Measurements from ENCODE around the gene ZNF821. TPM values are rescaled to one million over a fixed set of nuclear protein-coding genes. Genes with fewer than 3 reads are reported as not detected.
A peak's percentile ranks its signal among the peaks of the same experiment; 100 is the strongest.
"Not testable (repeated sequence)": the region's sequence is repeated elsewhere in the genome, so short reads cannot be mapped to it uniquely, and the experiment has no call there.

Gene ZNF821
- total RNA-seq, 1 donor from 2014 or later: 36.7 TPM

DNA sequence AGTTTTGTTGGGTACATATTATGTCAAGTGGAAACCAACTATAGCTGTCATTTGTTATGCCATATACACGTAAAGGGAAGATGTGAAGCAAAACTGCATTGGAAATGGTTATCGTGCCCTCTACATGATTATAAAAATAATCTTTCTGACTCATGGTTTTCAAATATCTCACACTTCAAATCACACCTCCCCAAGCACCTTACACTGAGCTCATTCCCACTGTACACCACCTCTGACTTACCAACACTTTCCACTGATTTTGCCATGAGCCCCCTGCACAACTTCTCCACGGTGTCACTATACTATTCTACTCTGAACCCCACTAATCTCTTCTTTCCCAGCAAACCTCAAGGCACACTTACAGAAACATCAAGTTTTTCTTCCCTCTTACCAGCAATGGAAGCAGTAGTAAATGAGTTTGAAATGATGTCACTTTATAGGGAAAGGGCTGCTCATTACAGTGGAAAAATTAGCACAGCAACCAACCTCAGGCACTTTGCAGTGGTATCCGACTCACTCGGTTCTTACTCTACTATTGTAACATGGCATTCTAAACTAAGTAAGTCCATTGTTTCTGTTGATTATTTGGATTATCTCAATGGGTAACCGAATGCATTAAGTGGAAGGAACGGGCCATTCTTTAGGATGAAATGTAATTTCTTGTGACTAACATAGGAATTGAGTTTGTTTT lies 18.7 kb downstream of the ZNF821 start:
- DNase-seq (ENCODE audit: low spot score in 2 of 2) (no peak), FAIRE-seq (no peak)

DNA sequence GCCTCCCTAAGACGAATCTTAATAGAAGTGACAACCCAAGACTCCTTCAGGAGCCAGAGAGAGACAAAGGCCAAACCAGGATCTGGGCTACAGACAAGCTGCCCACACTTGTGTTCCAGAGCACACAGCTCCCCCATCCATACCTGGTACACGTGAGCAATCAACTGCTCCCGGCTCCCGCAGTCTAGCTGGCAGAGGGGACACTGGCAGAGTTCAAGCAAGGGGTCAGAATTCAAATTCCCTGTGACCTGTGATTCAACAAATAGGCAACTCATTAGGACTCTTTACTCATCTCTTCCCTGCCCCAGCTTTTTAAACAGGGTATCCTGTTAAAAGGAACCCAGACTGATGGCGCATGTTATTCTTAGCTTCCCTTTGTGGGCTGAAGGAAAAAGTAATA lies 20.0 kb downstream of the ZNF821 start:
- no peak for FAIRE-seq
- DNase-seq (ENCODE audit: low spot score in 2 of 2): no peak

DNA sequence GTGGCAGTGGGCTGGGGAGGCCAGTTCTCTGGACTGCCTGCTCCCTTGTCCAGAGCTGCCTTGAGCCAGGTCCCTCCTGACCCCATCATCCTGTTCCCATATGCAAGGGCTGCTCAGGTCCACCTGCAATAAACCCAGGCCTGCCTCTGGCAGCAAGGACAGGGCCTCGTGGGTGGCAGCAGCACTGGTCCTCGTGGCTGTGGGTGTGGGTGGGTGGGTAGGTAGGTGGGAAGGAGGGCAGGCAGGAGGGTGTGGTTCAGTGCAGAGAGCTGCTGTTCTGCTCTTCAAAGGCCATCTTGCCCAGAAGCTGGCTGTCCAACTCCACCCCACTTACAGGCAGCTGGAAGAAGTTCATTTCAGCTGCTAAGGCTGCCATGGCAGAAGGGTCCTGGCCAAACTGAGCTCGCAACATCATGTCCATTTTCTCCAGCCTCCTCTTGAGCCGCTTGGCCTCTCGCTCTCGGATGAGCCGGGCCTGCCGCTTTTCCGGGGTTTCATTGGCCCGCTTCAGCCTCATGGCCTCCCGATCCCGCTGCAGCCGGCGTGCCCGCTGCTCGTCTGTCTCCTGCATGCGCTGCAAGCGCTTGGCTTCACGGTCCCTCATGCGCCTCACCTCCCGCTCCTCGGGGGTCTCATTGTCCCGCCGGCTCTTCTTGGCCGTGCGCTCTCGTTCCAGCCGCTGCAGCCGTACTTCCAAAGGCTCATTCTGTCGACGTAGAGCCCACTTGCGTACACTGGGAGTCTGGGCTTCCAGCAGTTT lies 24.0 kb downstream of the ZNF821 start:
- FAIRE-seq (no peak), DNase-seq (ENCODE audit: low spot score in 2 of 2) (no peak)

DNA sequence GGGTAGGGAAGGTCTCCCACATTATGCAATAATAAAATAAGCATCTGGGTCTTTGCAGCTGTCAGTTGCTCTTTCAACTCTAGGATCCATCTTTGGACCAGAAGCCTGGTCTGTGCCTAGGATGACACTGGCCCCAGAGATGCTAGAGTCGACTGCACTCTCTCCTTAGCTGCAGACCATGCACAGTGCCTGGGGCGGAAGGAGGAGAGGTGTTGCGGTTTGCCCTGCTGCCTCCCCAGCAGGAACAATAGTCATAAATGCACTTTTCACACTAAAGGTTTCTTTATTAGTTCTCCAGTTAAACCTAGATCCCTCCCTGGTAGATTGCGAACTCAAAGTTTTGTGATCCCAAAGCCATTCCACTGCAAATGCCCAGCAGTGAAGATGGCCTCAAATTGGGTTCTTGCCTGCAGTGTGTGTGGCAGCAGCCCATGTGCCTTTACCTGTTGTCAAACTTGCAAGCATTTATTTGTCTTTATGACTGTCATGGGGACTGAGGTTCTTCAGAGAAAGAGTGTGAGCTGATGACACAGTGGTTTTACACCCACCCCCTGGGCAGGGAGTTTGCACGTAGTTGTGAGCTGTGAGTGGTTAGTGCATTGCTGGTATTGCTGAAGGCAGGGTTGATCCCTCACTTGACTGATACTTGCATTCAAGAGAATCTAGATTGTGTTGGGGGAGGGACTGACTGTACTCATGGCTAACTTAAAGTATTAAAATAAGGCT lies 27.9 kb downstream of the ZNF821 start:
- DNase-seq (ENCODE audit: low spot score in 2 of 2): no peak
- FAIRE-seq: no peak

DNA sequence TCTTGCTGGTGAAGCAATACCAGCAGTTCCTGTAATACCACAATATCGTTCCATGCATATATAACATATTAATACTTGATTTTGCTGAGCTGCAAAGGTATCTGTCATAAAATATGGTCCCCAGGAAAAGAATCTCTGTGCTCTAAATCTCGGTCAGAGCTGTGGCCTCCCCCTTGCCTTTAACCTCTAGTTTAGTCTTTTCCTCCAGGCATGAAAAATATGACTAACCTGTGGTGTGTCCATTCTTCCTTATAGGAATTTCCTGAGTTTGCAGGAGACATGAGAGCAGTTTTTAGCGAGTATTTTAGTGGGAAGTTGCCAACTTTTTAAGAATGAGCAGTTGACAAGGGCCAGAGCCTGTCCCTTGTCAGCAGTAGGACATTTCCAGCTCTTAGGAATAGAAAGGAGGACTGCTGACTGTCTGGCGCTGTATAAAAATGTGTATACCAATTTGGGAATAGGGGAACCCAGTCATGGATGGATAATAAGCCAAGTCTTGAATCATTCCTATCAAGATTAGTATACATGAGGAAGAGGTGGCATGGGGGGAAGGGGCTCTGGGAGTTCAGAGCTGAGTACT lies 29.5 kb downstream of the ZNF821 start:
- FAIRE-seq: no peak
- DNase-seq (ENCODE audit: low spot score in 2 of 2): no peak

DNA sequence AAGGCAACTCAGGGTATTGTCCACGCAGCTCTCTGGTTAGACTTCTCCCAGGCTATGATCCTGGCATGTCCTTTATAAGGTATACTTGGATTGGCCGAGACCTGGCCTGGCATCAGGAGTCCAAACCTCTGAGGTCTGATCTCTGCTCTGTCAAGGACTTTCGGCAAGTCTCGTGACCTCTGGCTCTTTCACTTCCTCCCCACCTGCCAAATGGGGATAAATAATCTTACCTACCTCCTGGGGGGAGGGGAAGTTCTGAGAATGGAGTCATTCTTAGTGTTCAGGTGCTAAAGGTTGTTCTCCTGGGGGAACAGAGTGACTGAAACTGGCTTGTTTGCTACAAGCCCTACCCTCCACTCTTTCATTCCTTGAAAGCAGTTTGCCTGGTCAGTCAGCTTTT lies 30.6 kb downstream of the ZNF821 start:
- FAIRE-seq: no peak
- DNase-seq (ENCODE audit: low spot score in 2 of 2): no peak

DNA sequence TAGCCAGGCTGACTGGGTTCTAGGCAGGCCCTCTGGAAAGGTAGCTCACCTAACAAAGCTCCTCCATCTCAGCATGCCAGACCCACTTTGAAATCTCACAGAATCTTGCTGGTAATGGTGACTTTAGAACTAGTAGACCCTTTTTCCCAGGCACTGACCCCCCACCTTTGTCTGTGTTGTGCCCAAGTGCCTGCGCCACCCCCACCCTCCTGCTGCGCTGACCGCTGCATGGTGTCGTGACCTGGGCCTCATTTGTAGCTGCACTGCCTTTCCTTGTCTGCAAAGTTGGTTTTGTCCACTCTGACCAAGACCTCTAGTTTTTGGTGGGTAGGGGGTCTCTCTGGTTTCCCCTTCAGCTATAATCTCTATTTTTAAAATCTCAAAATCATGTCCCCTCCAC lies 31.4 kb downstream of the ZNF821 start:
- no peak for DNase-seq (ENCODE audit: low spot score in 2 of 2)
- no peak for FAIRE-seq

DNA sequence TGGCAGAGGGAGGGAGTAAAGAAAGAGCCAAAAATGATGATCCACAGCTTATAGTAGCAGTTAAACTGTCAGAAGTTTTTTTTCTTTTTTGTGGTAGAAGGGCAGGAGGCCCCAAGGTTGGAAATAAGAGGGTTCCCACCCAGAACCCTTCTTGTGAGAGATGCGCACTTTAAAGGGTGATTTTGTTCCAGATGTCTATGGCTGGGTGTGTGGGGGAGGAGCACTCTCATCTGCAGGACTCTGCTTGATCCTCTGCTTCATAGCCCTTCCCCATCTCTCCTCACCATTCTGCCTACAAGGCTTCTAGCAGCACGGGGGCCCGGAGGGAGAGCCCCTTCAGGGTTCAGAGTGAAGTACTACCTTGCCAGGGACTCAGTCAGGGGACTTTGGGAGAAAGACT lies 31.8 kb downstream of the ZNF821 start:
- DNase-seq (ENCODE audit: low spot score in 2 of 2): no peak
- FAIRE-seq: no peak

DNA sequence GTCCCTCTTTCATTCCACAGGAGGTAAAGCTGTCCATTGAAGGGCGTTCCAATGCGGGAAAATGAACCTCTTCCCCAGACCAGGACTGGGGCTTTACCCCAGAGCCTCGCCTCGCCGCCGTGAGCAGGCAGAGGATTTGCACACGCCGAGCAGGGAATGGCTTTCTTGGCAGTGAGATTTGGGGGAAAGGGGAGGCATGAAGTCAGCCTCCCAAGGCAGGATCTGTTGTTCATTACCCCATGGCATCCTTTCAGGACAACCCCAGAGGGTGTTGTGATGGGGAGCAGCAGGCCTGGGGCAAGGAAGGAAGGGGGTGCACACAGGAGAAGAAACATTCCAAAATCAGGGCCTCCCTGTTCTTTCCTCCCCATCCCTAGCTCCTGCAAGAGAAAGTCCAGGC lies 32.2 kb downstream of the ZNF821 start:
- DNase-seq (ENCODE audit: low spot score in 2 of 2): no peak
- FAIRE-seq: no peak

DNA sequence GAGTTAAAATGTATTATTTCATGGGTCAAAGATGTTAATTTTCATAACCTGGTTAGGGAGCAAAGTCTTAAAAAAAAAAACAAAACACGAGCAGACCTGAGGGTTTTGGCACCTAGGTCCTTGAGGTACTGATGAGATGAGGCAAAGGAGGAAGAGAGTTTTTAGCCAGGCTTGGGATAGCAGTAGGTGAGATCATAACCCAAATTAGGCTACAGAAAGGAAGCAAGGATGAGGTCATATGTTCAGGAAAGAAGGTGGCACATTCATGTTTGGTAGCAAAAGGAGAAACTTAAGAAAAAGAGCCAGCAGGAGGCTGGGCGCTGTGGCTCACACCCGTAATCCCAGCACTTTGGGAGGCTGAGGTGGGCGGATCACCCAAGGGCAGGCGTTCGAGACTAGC lies 35.4 kb downstream of the ZNF821 start:
- DNase-seq (ENCODE audit: low spot score in 2 of 2) (no peak), FAIRE-seq (no peak)

DNA sequence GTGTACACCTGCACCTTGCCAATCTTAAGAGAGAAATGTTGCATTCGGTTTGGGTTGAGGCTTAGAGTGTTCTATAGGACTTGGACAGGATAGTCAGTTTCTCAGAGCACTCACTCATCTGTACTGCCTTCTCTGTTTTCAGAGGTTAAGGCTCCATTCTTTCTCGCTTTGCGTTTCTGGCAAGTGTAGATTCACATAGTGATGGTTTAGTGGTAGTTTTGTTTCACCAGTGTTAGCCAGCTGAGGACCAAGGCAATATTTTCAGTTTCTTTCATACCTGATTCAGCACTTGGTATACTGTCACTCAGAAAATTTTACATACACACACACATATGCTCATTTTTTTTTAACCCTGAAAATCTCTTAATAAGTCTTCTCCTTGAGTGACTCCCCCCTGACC lies 36.9 kb downstream of the ZNF821 start:
- DNase-seq (ENCODE audit: low spot score in 2 of 2) (no peak), FAIRE-seq (no peak)

DNA sequence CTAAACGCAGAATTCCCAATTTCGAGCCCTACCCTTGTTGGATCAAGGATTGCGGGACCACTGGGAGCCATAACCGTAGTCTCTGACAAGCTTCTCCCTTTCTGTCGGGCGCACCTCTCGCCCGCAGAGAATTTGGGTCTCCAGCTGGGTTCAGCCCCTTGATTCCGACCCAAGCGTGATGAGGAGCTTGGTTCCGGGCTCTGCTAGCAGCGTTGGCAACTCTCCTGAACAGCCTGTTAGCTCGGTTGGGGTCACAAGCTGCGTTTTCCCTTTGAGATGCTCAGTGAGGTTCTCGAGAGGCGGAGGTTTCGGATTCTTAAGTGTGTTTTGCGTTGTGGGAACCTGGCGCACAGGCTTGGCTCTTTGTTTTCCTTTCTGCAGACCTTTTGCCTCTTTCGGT lies 37.6 kb downstream of the ZNF821 start:
- no peak for DNase-seq (ENCODE audit: low spot score in 2 of 2)
- FAIRE-seq: no peak

DNA sequence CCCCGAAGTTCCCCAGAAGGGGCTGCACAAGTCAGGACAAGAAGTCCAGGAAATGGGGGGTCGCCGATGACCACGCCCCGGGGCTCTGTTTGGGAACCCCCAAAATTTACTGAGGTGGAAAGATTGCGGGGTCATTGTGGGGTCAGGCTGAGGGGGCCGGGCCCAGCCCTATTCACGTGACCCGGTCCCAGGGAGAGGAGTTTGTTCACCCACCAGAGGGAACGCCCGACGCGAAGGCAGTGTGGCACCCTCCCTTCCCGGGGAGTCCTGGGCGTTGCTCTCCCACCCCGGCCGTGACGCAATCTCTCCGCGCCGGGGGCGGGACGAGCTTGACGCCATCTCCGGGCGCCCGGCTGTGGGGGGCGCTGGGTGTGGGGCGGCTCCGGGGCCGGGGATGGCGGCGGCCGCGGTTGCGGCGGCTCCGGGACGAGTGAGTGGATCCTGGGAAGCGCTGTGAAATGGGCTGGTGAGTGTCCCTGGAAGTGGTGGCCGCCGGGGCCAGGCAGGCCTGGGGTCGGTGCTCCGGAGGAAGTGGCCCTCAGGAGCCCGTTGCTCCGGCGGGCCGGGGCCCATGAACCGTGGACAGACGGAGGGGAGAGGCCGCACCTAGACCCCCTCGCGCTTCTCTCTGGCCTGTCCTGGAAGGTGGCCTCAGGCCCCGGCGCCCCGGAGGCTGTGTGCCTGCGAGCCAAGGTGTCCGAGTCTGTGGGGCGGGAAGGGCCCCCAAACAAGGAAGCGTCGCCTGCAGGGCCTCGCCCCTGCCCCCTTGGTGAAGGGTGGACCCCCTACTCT lies 38.1 kb downstream of the ZNF821 start, which contains the start of gene ATXN1L:
ATXN1L (plus strand) TSS at position 338 of the 792 bp plus-strand sequence. CDS start 3,765 bp downstream, outside the sequence.
- DNase-seq (ENCODE audit: low spot score in 2 of 2) (peak; percentile 97 to 98), FAIRE-seq (no peak)

DNA sequence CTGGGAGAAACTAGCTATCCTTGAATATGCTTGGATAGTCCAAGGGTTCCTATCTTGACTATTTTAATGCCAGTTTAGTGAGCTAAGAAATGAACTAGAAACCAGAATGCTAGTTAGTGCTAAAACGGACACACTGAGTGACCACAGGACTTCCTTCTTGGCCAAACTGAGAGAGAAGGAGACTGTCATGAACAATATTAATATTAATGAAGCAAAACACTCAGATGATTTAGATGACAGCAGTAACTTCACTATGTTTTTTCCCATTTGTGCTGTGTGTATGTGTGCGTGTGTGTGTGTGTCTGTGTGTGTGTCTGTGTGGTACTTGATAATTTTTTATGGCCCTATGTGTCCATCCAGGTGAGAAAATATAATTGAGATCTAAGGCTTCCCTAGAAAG lies 40.4 kb downstream of the ZNF821 start:
- DNase-seq (ENCODE audit: low spot score in 2 of 2): no peak
- no peak for FAIRE-seq

DNA sequence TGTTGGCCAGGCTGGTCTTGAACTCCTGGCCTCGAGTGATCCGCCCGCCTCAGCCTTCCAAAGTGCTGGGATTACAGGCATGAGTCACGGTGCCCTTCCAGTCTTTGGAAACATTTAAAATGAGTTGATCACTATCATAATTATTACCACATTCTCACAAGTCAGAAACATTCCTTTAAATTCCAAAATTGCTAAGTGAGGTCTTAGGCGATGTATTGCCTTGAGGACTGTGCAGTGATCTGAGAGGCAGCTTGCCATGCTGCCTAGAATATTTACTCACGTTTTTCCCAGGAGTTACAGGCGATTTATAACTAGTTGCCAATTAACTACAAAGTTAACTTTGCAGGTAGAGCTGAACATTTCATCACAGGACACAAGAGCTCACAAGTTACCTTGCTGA lies 43.9 kb downstream of the ZNF821 start:
- FAIRE-seq: no peak

DNA sequence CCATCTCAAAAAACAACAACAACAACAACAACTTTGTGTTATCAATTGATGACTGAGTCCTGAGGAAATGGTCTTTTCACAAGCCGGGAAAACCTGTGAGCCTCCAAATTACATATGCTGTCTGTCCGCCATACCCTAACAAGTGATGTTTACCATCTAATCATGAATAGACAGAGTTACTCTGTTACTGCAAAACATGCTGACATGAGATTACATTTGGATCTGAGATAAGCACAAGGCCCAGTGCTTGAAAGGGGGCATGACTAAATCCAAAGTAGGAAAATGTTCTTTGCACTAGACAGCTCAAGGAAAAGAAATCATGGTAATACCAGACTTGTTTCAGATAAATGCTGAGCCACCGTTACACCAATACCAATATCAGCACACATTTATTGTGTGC lies 46.8 kb downstream of the ZNF821 start:
- no peak for FAIRE-seq

More for the DNA sequence above, 43.9 kb downstream of the ZNF821 start:
- no peak for DNase-seq (ENCODE audit: low spot score in 2 of 2)

DNA sequence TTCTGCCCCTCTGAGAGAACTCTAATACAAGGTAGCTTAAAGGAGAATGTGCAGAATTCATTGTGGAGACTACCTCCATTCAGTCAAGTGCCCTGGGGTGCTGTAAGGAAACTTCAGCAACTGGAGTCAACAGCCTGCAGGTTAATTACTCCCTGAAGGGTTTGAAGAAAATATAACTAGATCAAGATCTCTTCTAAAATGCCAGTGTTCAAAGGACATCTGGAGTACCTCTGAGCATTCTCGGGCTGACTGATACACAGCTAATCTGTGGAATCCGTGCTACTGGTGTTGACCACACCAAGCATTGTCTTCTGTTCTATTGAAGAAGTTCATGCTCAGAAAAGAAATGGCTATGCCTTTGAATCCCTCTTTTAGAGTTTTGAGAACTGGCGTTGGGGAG lies 49.7 kb downstream of the ZNF821 start:
- FAIRE-seq: no peak
- DNase-seq (ENCODE audit: low spot score in 2 of 2): no peak

More for the DNA sequence above, 46.8 kb downstream of the ZNF821 start:
- DNase-seq (ENCODE audit: low spot score in 2 of 2): no peak

DNA sequence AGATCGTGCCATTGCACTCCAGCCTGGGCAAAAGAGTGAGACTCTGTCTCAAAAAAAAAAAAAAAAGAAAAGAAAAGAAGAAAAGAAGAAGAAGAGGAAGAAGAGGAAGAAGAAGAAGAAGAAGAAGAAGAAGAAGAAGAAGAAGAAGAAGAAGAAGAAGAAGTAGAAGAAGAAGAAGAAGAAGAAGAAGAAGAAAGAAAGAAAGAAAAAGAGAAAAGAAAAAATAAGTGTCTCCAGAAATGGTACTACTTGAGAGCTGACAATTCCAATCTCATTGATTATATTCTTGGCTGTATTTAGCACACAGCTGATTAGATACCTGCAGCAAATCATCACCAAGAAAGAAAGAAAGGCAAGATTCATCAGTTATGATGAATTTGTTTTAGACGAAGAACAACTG lies 51.9 kb downstream of the ZNF821 start:
- DNase-seq (ENCODE audit: low spot score in 2 of 2); FAIRE-seq: not testable (repeated sequence)

DNA sequence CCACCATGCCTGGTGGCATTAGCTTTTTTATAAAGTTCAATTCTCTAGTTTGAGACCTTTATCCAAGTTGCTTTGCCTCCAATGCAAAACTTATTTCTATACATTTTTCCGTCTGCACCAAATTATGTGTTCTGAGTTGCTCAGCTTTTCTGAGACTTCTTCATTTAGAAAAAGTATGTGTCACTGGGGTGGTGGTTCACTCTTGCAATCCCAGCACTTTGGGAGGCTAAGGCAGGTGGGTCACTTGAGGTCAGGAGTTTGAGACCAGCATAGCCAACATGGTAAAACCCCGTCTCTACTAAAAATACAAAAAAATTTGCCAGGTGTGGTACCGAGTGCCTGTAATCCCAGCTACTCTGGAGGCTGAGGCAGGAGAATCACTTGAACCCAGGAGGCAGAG lies 52.3 kb downstream of the ZNF821 start:
- not testable (repeated sequence) for FAIRE-seq; DNase-seq (ENCODE audit: low spot score in 2 of 2)

DNA sequence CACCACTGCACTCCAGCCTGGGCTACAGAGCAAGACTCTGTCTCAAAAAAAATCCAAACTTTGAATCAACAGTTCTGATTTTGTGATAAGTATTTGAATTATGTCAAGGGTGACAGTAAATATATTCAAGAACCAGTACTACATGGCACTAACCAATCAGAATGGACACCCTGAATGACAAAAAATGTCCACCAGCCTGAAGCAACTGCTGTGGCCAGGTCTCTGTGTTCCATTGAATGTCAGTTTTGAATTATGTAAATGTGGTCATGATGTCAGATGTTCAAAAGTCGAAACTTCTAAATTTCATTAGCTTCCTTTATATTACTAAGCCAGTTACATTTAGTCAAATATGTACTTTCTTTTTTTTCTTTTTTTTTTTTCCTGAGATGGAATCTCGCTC lies 53.6 kb downstream of the ZNF821 start:
- DNase-seq (ENCODE audit: low spot score in 2 of 2): no peak
- no peak for FAIRE-seq
